DMS153 treated with DMSO at 0.1 percent for 48 hours (cell line): ENCODE results near the gene RDH13.

Experiments
- DNase-seq: peaks from one replicate; lab custom pipeline; 2025; ENCODE audit not compliant: unreplicated experiment; lab: John Stamatoyannopoulos, UW

RDH13 gene

DNA sequence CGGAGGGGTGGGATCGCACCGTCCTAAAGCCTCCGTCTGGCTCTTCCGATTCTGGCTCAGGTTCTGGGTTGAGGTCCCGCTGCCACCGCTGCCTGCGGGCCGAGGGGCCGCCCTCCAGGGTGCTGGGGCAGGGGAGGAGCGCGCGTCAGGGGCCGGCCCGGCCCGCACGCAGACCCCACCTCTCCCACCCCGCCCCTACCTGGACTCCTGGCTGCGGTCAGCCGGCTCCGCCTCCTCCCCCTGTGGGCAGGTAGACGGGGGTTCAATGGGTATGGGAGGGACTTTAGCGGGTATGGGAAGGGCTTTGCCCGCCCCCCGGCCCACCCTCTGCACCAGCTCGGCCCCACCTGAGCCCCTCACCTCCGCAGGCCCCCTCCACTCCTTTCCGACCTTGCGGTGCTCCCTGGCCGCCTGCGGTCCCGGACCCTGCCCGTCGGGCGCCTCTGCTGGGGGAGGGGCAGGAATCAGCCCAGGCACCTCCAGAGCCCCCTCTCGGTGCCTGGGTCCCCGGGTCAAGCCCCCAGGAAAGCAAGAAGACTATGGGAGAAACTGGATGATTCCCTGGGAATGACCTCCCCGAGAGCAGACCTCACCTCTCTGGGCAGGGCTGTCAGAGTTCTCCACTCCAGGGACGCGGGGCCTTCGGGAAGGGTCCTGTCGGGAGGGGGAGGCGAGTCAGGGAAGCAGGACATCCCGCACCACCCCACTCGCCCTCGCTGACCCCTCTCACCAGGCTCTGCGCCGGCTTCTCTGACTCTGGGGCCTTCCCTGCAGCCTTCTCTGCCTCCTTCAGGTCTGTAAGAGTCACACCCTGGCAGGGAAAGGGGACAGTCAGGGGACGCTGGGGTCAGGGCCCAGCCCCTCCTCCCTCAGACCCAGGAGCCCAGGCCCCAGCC, 29.7 kb upstream of the RDH13 start:
- DNase-seq, result no peak

DNA sequence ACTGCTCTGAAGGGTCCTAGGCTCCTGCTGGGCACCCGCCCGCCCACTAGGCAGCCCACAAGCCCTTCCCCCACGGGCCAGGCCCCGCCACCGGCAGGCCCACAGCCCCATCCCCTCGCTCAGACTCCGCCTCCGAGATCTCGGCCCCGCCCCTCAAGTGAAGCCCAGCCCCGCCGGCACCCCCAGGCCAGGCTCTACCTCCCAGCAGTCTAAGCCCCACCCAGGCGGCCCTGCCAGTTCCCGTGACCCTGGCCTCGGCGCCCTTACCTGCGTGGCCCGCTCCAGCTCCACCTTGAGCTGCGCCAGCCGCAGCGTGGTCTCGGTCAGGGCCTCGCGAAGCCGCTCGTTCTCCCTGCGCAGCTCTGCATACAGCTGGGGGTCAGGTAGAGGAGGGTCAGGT, 29.0 kb upstream of the RDH13 start:
- no peak for DNase-seq

DNA sequence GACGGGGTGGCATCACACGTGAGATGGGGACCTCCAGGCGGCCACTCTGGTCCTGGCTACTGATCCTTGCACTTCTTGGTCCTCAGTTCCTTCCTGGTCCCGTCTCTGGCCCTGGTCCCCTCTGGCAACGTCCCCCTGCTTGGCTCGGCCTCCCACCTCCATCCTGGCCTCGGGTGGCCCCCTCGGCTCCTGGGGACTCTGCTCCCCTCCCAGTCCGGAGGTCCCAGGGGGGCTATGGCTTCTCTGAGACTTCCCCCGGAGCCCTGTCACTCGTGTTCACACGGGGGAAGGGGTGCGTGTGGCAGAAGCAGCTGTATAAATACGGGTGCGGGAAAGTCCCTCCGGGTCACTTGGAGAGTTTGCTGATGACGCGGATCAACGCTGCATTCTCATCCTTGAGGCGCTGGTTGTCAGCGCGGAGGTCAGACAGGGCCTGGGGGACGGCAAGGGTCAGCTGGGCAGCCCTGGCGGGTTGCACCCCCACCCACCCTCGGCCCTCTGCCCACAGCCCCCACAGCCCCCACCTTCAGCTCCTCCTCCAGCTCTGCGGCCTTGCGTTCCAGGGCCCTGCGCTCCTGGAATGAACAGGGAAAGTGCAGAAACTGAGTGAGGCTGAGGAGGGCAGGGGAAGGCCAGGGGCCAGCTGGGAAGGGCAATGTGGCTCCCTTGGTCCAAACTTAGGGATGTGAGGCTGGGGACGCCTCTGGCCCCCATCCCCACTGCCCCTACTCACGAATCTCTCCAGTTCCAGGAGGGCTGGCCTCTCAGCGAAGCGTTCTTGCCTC, 28.4 kb upstream of the RDH13 start:
- DNase-seq, result no peak

DNA sequence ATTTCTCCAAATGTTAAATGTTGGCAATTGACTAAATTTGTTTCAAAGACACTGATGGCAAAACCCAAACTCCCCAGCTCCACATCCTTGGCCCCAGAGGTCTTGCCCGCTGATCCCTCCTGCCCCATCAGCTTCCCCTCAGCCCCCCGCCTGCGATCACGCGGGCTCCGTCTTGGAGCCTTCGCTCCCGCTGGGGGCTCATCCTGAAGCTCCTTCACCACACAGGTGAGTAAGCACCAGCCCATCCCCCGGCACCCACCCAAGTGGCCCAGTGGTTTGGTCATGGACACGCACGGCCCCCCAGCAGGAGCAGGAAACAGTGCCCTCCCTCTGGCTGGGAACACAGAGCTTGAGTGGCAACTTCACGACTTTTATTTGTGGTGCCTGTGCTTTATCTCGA, 27.6 kb upstream of the RDH13 start:
- DNase-seq, result no peak

DNA sequence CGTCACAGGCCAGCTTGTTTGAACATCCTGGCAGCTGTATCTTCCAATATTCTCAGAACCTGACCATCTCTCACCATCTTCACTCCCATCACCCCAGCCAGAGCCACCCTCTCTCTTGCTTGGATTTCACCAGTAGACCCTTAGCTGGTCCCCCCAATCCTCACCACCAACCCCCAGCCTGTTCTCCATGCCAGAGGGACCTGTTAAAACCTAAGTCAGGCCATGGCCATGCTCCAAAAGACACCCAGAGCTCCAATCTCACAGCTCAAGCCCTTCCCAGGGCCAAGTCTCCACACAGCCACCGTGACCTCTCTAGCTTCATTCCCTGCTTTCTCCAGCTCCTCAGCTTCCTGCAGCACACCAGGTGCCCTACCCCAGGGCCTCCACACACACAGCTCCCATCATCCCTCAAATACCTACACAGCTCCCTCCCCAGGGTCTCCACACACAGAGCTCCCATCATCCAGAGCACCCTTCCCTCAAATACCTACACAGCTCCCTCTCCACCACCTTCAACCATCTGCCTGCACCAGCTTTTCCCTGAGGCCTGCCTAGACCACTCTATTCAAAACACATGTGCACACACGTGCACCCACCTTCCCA, 26.5 kb upstream of the RDH13 start:
- DNase-seq, result no peak

DNA sequence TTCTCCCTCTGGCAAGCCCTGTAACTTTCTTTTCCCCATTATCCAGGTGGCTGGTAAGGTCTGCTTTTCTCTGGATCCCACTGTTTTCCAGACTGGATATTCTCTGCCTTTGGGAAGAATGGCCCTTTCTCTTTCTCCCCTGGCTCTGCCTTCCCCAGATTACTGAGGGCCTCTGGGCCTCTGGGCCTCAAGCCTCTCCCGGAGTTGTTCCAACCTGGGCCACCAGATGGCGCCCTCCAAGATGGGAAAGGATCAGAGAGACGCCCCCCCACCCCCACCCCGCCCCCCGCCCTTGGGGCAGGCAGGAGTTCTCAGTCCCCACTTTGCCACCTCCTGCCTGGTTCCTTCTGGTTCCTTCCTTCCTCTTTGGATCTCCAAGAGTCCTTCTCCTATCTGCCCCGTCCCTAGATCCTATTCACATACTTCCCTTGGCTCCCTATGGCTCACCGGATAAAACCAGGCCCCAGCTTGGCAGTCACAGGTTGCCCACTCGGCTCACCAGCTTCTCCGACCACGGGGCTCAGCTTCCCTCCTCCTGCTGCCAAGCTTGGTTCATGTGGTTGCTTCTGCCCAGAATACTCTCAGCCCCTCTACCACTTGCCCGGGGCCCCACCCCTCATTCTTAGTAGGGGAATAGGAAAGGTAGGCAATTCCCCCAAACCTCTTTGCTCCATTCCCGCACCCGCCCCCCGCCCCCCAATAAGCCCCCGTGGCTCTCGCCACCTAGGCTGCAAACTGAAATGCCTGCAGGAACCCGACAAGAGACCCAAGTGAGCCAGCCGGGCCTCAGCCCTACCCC, 25.8 kb upstream of the RDH13 start:
- DNase-seq, result peak; percentile 52

DNA sequence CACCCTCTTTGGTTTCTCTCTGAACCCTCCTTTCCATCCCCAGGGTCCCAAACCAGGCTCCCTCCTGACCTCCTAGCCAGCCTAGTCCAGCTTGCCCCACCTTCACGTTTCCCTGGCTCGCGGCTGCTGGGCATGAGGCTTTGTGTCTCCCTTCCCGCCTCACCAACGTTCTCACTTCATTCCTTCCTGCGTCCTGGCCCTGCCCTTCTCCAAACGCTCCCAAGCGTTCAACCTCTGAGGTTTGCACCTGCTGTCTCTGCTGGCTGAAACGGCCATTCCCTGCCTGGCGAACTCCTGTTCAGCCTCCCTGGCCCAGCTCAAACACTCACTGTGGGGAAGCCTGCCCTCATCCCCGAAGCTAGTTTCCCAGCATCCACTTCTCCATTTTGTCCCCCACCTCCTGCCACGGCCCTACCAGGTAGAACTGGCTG, 25.1 kb upstream of the RDH13 start:
- DNase-seq, result no peak

DNA sequence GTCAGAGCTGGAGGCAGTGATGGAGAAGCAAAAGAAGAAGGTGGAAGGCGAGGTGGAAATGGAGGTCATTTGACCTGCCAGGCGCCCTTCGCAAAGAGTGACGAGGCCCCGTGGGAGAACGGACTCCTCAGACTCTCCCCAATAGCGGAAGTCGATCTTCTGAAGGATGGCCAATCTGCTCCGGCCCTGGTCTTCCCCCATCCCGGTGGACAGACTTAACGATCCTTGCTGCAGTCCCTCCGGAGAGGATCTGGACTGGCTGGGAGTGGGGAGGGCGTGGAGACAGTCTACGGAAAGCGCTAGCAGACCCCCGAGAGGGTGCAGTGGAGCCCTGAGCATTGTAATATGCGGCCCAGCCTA, 24.6 kb upstream of the RDH13 start:
- DNase-seq, result no peak

DNA sequence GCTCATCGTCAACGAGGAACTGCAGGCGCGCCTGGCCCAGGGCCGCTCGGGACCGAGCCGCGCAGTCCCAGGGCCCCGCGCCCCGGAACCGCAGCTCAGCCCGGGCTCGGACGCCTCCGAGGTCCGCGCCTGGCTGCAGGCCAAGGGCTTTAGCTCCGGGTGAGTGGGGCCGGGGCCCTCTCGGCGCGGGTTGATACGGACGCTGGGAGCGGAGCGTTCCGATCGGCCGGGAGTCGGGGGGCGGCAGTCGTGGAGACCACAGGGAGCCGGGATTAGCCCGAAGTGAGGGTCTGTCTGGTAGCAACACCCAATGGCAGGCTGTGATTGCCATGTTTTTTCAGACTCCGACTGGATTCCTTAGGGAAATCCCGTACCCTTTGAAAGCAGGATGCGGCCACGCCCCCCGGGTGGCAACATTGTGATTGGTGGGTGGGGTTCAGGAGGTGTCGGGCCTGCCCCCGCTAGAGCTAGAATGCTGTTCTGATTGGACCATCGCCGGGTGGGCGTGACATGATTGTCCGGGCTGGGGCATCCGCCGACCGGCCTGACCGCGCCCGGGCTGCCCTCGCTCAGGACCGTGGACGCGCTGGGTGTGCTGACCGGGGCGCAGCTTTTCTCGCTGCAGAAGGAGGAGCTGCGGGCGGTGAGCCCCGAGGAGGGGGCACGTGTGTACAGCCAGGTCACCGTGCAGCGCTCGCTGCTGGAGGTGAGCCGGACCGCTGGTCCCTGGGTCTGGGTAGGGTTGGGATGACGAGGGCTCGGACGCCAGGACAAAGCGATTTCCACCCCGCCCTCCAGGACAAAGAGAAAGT, 24.0 kb upstream of the RDH13 start:
- peak; percentile 82 for DNase-seq

DNA sequence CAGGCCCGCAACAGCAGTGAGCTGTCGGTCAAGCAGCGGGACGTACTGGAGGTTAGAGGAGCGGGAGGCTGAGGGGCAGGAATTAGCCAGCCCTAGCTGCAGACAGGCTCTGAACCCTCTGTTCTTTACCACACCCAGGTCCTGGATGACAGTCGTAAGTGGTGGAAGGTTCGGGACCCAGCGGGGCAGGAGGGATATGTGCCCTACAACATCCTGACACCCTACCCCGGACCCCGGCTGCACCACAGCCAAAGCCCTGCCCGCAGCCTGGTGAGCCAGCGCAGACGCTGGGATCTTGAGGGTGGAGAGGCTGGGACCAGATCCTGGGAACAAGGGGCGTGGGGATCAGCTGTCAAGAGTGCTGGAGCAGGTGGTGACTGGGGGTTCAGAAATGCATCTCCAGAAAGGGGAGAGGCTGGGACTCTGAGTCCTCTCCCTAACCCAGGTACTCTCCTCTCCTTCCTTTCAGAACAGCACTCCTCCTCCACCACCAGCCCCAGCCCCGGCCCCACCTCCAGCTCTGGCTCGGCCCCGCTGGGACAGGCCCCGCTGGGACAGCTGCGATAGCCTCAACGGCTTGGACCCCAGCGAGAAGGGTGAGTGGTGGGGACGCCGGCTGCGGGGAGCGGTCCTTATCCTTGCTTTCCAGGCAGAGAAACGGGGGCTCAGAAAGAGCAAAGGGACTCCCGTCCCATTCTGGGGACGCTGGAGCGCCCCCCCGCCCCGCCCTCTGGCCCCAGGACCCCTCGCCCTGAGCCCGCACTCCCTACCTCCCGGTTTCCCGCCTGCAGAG, 23.2 kb upstream of the RDH13 start:
- no peak for DNase-seq

DNA sequence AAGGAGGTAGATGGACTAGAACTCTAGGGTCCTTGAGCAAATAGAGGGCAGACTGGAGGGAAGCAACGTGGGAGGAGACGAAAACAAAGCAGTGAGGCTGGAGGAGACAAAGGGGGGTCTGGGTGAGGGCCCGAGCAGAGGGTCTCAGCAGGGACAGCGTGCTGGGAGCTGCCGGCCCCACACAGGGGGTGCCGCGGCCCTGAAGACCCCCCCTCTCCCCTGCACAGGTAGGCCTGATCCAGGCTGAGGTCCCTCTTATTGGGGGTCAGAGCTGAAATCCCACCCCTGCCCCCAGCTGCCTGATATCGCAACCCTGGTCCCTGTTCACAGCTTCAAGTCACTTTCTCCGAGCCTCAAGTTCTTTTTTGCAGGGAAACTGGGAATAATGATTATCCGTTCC, 21.5 kb upstream of the RDH13 start:
- no peak for DNase-seq

DNA sequence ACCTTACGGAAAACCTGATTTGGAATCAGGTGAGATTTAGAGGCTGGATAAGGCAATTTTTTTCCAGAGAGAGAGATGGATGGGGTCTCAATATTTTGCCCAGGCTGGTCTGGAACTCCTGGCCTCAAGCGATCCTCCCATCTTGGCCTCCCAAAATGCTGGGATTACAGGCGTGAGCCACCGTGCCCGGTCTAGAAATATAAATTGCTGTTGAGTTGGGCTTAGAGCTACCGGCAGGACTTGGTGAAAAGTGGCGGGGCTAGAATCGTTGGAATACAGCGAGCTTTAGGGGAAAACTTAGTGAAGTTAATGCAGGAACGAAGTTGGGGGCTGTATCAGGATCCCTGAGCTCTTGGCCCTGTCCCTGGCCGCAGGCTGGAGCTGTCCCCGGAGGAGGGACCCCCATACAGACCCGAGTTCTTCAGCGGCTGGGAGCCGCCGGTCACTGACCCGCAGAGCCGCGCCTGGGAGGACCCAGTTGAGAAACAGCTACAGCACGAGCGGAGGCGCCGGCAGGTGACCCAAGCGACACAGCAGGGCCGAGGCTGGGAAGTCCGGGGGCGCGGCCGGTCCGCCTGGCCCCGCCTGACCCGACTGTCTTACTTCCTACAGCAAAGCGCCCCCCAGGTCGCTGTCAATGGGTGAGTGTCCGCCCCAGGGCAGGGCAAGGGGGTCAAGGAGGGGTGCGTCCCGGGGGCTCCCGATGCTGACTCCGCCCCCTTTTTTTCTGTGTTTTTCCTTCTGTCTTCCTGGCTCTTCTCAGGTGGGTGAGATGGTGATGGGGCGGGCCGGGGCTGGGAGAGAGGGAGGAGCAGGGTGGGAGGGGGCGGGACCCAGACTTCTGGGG, 20.3 kb upstream of the RDH13 start:
- no peak for DNase-seq

DNA sequence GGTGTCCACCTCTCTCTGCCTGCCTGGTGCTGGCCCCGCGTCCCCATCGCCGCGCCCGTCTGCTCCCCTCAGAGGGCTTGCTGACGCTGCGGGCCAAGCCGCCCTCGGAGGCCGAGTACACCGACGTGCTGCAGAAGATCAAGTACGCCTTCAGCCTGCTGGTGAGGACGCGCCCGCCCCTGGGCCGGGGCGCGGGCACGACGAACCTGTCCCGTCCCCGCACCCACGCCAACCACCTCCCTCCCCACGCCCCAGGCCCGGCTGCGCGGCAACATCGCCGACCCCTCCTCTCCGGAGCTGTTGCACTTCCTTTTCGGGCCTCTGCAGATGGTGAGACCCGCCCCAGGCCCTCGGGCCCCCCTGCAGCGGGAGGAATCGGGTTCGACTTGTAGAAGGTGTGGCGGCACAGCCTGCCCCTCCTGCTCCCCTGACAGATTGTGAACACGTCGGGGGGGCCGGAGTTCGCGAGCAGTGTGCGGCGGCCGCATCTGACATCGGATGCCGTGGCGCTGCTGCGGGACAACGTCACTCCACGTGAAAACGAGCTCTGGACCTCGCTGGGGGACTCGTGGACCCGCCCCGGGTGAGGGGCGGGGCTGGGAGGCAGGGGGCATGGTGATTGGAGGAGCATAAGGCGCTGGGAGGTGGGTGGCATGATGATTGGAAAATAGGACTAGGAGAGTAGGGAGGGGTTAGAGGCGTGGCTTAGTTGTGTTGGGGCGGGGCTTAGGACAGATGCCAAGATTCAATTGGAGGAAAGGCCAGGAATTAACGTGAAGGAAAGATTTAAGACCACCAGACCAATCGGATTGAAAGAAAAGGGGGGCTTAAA, 19.3 kb upstream of the RDH13 start:
- no peak for DNase-seq

DNA sequence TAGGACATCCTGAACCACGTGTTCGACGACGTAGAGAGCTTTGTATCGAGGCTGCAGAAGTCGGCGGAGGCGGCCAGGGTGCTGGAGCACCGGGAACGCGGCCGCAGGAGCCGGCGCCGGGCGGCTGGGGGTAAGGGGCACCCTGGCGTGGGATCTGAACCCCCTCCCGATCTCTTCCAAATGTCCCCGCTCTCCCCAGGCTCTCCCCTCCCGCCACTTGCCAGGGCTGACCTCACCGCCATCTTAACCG, 18.7 kb upstream of the RDH13 start:
- DNase-seq, result no peak

DNA sequence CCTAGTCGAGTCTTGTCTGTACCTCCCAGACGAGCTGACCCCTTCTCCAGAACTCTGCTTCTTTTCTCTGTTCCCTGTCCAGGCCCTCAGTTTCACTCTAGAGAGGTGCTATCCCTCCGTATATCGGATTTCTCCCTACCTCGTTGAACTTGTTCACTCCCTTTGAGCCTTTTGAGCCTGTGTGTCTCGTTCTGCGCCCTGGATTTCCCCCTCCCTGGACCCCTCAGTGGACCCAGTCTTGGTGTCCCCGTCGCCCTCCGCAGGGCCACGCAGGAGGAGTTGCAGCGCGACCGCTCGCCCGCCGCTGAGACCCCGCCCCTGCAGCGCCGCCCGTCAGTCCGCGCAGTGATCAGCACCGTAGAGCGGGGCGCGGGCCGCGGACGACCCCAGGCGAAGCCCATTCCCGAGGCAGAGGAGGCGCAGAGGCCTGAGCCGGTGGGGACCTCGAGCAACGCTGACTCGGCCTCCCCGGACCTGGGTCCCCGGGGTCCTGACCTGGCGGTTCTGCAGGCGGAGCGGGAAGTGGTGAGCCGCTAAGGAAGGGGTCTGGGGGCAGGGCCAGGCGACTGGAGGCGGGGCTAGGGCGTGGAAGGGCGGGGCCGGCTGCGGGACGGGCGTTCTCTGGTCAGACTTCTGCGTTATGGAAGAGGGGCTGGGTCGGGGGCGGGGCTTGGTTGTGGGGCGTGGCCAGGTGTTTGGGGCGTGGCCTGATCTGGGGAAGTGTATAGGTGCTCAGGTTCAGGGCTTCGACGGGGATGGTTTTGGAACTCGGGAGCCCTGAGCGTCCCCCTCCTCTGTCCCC, 18.2 kb upstream of the RDH13 start:
- peak; percentile 44 for DNase-seq

DNA sequence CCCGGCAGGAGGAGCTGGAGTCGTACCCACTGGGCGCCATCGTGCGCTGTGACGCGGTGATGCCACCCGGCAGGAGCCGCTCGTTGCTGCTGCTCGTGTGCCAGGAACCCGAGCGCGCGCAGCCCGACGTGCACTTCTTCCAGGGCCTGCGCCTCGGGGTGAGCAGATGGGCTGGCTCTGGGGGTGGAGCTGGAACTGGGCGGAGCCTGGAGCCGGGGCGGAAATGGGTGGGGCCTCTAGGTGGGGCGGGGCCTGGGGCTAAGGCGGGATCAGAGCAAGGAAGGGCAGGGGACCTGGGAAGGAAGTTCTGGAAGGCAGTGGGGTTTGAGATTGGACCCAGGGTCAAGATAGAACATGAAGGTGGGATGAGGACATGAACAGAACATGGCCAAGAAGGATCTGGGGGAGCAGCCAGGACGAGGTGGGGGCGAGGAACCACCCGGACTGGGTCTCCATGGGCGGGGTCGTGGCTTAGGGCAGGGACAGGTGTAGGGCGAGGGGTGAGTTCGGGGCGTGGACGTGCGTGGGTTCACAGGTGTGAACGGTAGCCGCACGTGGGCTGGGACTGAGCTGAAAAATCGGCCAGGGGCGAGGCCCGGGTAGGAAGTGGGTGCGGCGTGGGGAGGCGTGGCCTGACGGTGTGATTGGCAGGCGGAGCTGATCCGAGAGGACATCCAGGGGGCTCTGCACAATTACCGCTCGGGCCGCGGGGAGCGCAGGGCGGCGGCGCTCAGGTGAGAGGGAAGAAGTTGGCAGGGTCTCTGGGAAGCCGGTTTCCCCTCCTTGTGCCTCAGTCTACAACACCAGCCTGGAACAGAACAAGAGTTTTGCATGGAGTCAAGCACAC, 17.4 kb upstream of the RDH13 start:
- peak; percentile 76 for DNase-seq
